HepG2 (cell line): ENCODE measurements around the gene LAMB2. TPM values are rescaled to one million over a fixed set of nuclear protein-coding genes. Genes with fewer than 3 reads are reported as not detected.
A peak's percentile ranks its signal among the peaks of the same experiment; 100 is the strongest.

ENCODE experiments used
- ASH2L ChIP-seq: fragments of 300-600, 200-600 bp; sonication (generic); IDR thresholded peaks from 2 replicates; pipeline ENCODE4 v1.7.0; 2017; ENCODE audit warnings: low read depth, mild to moderate bottlenecking, moderate library complexity, mixed read lengths, low read length; ENCODE audit not compliant: insufficient read length
- ATF7 ChIP-seq, 2 experiments: fragments of 450-650 bp in 1 of 2; sonication (generic) in 1 of 2; formaldehyde crosslinking in 1 of 2; IDR thresholded peaks; 2 replicates each; pipeline versions ENCODE4 v1.4.0 to v1.6.1; 2016 to 2020; ENCODE audit warnings: antibody characterized with exemption in 1 of 2, mild to moderate bottlenecking in 1 of 2, missing genetic modification reagents in 1 of 2
- CSRNP1 ChIP-seq: sonication (generic); formaldehyde crosslinking; IDR thresholded peaks from 2 replicates; pipeline ENCODE4 v1.8.1; 2023; ENCODE audit warnings: mild to moderate bottlenecking, missing genetic modification reagents
- EHMT2 ChIP-seq: fragments of 200-600 bp; sonication (generic); IDR thresholded peaks from 2 replicates; pipeline ENCODE4 v1.7.0; 2017; ENCODE audit warnings: antibody characterized with exemption, low read depth, low read length, borderline replicate concordance
- FOXC1 ChIP-seq: sonication (generic); formaldehyde crosslinking; IDR thresholded peaks from 2 replicates; pipeline ENCODE4 v1.8.0; 2022; ENCODE audit warnings: mild to moderate bottlenecking, missing genetic modification reagents, borderline replicate concordance
- HNRNPL ChIP-seq: fragments of 200-400 bp; formaldehyde crosslinking; IDR thresholded peaks from 2 replicates; pipeline ENCODE4 v1.6.1; 2017; ENCODE audit warnings: mild to moderate bottlenecking, low read depth, low read length
- MBD4 ChIP-seq: IDR thresholded peaks from 2 replicates; pipeline ENCODE4 v1.6.1; 2012; ENCODE audit warnings: low read length, inconsistent platforms, borderline replicate concordance
- NCOA1 ChIP-seq: sonication (generic); formaldehyde crosslinking; IDR thresholded peaks from 2 replicates; pipeline ENCODE4 v1.9.0; 2021; ENCODE audit warnings: missing genetic modification reagents
- NFE2L2 ChIP-seq: fragments of 150-350 bp; IDR thresholded peaks from 2 replicates; pipeline ENCODE4 v1.6.1; 2014; ENCODE audit warnings: low read length
- NR2F2 ChIP-seq: IDR thresholded peaks from 2 replicates; pipeline ENCODE4 v1.6.1; 2012; ENCODE audit warnings: low read depth, inconsistent platforms, borderline replicate concordance
- RFX5 ChIP-seq: IDR thresholded peaks from 2 replicates; pipeline ENCODE4 v1.6.1; 2011; ENCODE audit warnings: low read depth, low read length, improper control_type of control experiment
- RNF219 ChIP-seq: sonication (generic); formaldehyde crosslinking; IDR thresholded peaks from 2 replicates; pipeline ENCODE4 v1.5.0; 2020; ENCODE audit warnings: mild to moderate bottlenecking, missing genetic modification reagents
- THAP8 ChIP-seq: sonication (generic); formaldehyde crosslinking; IDR thresholded peaks from 2 replicates; pipeline ENCODE4 v1.5.1; 2020; ENCODE audit warnings: missing genetic modification reagents, mild to moderate bottlenecking, borderline replicate concordance
- THRA ChIP-seq: sonication (generic); formaldehyde crosslinking; IDR thresholded peaks from 2 replicates; pipeline ENCODE4 v1.4.0; 2020; ENCODE audit warnings: missing genetic modification reagents, borderline replicate concordance
- TRIM24 ChIP-seq: sonication (generic); formaldehyde crosslinking; IDR thresholded peaks from 2 replicates; pipeline ENCODE4 v1.8.0; 2022; ENCODE audit warnings: mild to moderate bottlenecking, missing genetic modification reagents
- YEATS2 ChIP-seq: sonication (generic); formaldehyde crosslinking; IDR thresholded peaks from 2 replicates; pipeline ENCODE4 v1.4.0; 2020; ENCODE audit warnings: missing genetic modification reagents, borderline replicate concordance
- ZBTB21 ChIP-seq: sonication (generic); formaldehyde crosslinking; IDR thresholded peaks from 2 replicates; pipeline ENCODE4 v1.4.0; 2020; ENCODE audit warnings: missing genetic modification reagents
- ZBTB26 ChIP-seq: IDR thresholded peaks from 2 replicates; pipeline ENCODE4 v1.6.1; 2016; ENCODE audit warnings: missing compliant biosample characterization, missing genetic modification reagents, borderline replicate concordance
- ZBTB3 ChIP-seq: sonication (generic); formaldehyde crosslinking; IDR thresholded peaks from 2 replicates; pipeline ENCODE4 v1.4.0; 2020; ENCODE audit warnings: low read depth, mild to moderate bottlenecking, moderate library complexity, missing genetic modification reagents, borderline replicate concordance
- ZFP62 ChIP-seq: sonication (generic); formaldehyde crosslinking; IDR thresholded peaks from 2 replicates; pipeline ENCODE4 v1.4.0; 2020; ENCODE audit warnings: missing genetic modification reagents
- ZNF121 ChIP-seq: sonication (generic); formaldehyde crosslinking; IDR thresholded peaks from 2 replicates; pipeline ENCODE4 v1.5.0; 2020; ENCODE audit warnings: mild to moderate bottlenecking, missing genetic modification reagents
- ZNF382 ChIP-seq: sonication (generic); formaldehyde crosslinking; IDR thresholded peaks from 2 replicates; pipeline ENCODE4 v1.5.0; 2020; ENCODE audit warnings: missing genetic modification reagents, mild to moderate bottlenecking, borderline replicate concordance
- polyA plus RNA-seq, 8 experiments: library from polyadenylated mRNA; depleted of rRNA in 3 of 8; stranded (reverse) in 7 of 8; unstranded in 1 of 8; fragments of >200 nt; fragmentation: Illumina TruSeq in 4 of 8; extraction: Trizol in 4 of 8; gene quantifications; 2 replicates each; pipeline versions ENCODE4 v1.2.1 to v1.2.3, GENCODE V29; 2011 to 2016; ENCODE audit warnings: low read depth in 4 of 8, missing spikeins in 1 of 8, mixed read lengths in 1 of 8; ENCODE audit not compliant: insufficient read depth in 1 of 8
- total RNA-seq, 5 experiments: library from RNA; depleted of rRNA; stranded (reverse); fragments of >200 nt; fragmentation: Illumina TruSeq; extraction: Trizol; gene quantifications; 2 replicates each; pipeline ENCODE4 v1.2.3, GENCODE V29; 2016; ENCODE audit warnings: low read depth in 1 of 5

LAMB2 gene
- total and polyA plus RNA-seq, 2 of the 13 experiments (the other 11 are each of a cell fraction or from before 2014, with no cell fraction given) = 208 to 443 TPM

- no peak for TF ChIP-seq MBD4
- no peak for TF ChIP-seq THRA
- TF ChIP-seq NR2F2 = no peak
- TF ChIP-seq CSRNP1 (CRISPR knock-in tag) = no peak
- TF ChIP-seq RNF219 (CRISPR knock-in tag) = no peak
- TF ChIP-seq NFE2L2 = no peak
- no peak for TF ChIP-seq HNRNPL
- TF ChIP-seq THAP8 (CRISPR knock-in tag) = no peak
- no peak for TF ChIP-seq ZBTB3 (CRISPR knock-in tag)
- TF ChIP-seq EHMT2 = no peak
- no peak for TF ChIP-seq TRIM24 (CRISPR knock-in tag)
- TF ChIP-seq ZNF121 (CRISPR knock-in tag) = 0 out of 2 replicates have a peak, but pooled peaks have one; percentile 43
- TF ChIP-seq ASH2L = no peak
- no peak for TF ChIP-seq NCOA1
- 0 out of 2 replicates have a peak, but pooled peaks have one; percentile 45 for TF ChIP-seq FOXC1 (CRISPR knock-in tag)
- TF ChIP-seq RFX5 = no peak
- no peak for TF ChIP-seq ZBTB26 (CRISPR knock-in tag)
- no peak for TF ChIP-seq YEATS2 (CRISPR knock-in tag)
- no peak for TF ChIP-seq ZNF382 (CRISPR knock-in tag)
- TF ChIP-seq ZFP62 (CRISPR knock-in tag) = no peak
- no peak for TF ChIP-seq ZBTB21 (CRISPR knock-in tag)
- TF ChIP-seq ATF7 (IDR thresholded peaks at IDR 0.05) = no peak
- TF ChIP-seq ATF7 (CRISPR knock-in tag; IDR thresholded peaks at IDR 0.05) = peak; percentile 63; the same call in 1 of the 2 replicates
These were observed 39.7 kb downstream of the LAMB2 start (continued) for GRCh38 chr3:49092938-49093852.
